IPS-NIHi7 (cell line): Measurements from ENCODE around the gene THOC6.
A peak's percentile ranks its signal among the peaks of the same experiment; 100 is the strongest.
"Not testable (repeated sequence)": the region's sequence is repeated elsewhere in the genome, so short reads cannot be mapped to it uniquely, and the experiment has no call there.

Experiments used
- DNase-seq: peaks from one replicate; pipeline ENCODE4 v3.0.0; 2012; ENCODE audit warnings: mixed read lengths; ENCODE audit errors: extremely low spot score

THOC6 gene

GRCh38 chr16:3030222-3031212 lies 6.7 kb downstream of the THOC6 start:
- DNase-seq, result no peak

GRCh38 chr16:3032624-3033023 lies 8.8 kb downstream of the THOC6 start:
- no peak for DNase-seq

- DNase-seq, result no peak
These were observed 11.6 kb downstream of the THOC6 start for GRCh38 chr16:3035289-3035971.

GRCh38 chr16:3035972-3036725 lies 12.3 kb downstream of the THOC6 start:
- DNase-seq, result no peak

- peak; percentile 80 for DNase-seq
These were observed 13.0 kb downstream of the THOC6 start, which contains the start of gene BICDL2 for GRCh38 chr16:3036726-3037315. Gene BICDL2, minus strand, starts transcription at chr16:3036944. Its CDS starts 1,448 bp downstream, at chr16:3035496.

- peak; percentile 55 for DNase-seq
These were observed 14.4 kb downstream of the THOC6 start for GRCh38 chr16:3038256-3038655.

- peak; percentile 10 for DNase-seq
These were observed 15.1 kb downstream of the THOC6 start for GRCh38 chr16:3038896-3039295.

GRCh38 chr16:3042376-3042775 lies 18.5 kb downstream of the THOC6 start:
- DNase-seq, result no peak

GRCh38 chr16:3044708-3045107 lies 20.9 kb downstream of the THOC6 start:
- no peak for DNase-seq

GRCh38 chr16:3045758-3046640 lies 22.2 kb downstream of the THOC6 start, which contains the start of gene MMP25:
Gene MMP25, plus strand, starts transcription at chr16:3046561. Its CDS starts 357 bp downstream, at chr16:3046918.
- peak; percentile 60 for DNase-seq

GRCh38 chr16:3046641-3047386 lies 23.0 kb downstream of the THOC6 start:
- DNase-seq, result peak; percentile 42

- no peak for DNase-seq
These were observed 23.5 kb downstream of the THOC6 start for GRCh38 chr16:3047387-3047720.

- DNase-seq, result no peak
These were observed 26.2 kb downstream of the THOC6 start for GRCh38 chr16:3049921-3050481.

- no peak for DNase-seq
These were observed 26.7 kb downstream of the THOC6 start for GRCh38 chr16:3050487-3050886.

- no peak for DNase-seq
These were observed 27.2 kb downstream of the THOC6 start for GRCh38 chr16:3051009-3051408.

GRCh38 chr16:3051494-3051893 lies 27.7 kb downstream of the THOC6 start:
- DNase-seq, result no peak

- DNase-seq, result not testable (repeated sequence)
These were observed 28.9 kb downstream of the THOC6 start for GRCh38 chr16:3052571-3053329.

GRCh38 chr16:3053330-3053710 lies 29.5 kb downstream of the THOC6 start:
- DNase-seq, result not testable (repeated sequence)
